GM19099 (cell line): Measurements from ENCODE around the gene RALB.

Experiments
- POLR2A ChIP-seq: IDR thresholded peaks from 3 replicates; pipeline ENCODE4 v1.6.1; 2011; ENCODE audit warnings: low read depth; ENCODE audit not compliant: insufficient read length; ENCODE audit errors: extremely low read depth

Gene RALB

DNA sequence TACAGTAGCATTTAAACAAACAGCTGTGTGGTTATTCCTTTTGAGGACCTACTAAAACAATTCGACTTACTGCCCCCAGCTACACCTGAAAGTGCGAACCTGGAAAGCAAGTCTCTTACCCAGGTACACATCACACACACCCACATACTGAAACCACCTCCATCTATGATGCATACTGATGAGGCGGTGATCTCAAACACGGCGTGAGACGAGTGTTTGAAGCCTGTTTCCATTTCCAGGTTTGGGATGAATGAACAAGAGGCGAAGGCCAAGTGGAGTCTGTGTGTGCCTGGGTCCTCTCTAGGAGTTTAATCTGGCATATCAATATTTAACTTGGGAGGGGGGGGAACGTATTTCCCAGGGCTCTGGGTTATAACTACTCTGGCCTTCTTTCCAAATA lies 31.0 kb upstream of the RALB start:
- no peak for TF ChIP-seq POLR2A

DNA sequence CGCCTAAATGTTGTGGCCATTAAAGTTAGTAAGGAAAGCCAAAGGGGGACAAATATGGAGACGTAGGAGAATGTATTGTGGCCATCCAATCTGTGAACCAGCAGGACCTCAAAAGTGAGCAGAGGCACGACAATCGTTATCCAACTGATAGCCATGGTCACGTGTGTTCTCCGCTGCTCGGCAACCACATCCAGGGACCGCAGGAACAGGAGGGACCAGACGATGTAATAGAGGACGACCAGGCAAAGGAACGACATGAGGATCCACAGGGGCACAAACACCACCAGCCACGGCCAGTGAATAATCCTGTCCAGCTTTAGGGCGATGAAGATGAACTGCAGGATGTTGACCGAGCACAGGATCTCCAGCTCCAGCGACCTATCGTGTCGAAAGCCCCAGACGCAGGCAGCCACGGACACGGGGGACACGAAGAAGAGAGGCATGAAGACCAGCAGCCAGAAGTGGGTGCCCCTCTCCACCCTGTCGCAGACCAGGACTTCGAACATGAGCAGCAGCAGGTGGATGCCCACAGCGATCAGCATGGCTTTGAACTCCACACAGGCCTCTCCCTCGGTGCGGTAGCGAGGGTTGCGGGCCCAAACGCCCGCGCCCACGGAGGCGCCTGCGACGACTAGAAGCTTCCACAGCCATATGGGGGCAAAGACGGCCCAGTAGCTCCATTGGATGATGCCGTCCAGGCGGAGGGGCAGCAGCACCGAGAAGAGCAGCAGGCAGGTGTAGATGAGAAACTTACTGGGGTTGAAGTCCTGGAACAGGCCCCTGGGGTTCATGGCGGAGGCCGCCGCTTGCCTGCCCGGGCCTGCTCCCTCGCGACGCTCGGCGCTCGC lies 30.2 kb upstream of the RALB start:
- no peak for TF ChIP-seq POLR2A

DNA sequence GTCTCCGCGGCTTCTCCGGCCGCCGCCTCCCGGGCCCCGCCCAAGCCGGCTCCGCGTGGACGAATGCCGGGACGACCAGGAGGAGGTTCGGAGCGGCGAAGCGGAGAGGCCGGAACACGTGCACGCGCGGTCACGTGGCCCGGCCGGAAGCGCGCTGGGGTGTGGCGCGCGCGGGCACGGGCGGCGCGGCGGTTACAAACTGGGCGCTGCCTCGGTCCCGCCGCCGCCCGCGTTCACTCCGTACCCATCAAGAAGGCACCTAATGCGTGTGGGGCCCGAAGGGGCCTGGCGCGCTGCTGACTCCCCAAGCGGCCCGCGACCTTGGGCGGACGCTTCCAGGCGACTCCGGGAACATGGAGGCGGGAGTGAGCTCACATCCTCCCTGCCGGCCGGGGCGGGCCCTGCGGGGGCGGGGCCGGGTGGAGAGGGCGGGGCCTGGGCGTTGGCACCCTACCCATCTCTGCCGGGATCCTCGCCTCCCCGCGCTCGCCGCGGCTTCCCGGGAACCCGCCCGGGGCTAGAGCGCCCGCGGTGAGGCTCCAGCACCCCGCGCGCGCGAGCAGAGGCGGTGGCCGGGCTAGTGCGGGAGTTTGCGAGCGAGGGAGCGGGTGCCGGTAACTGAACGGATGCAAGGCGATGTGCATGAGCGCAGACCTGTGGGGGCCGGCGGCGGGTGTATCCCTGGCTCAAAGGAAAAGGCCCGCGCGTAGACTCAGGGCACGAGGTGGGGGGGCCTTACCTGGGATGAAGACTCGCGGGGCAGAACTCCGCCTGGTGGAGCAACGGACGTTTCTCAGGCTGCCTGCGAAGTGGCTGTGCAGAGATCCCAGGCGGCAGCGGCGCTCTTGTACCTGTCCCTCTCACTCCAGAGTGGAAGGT lies 29.4 kb upstream of the RALB start, which contains the start of gene TMEM185B:
TMEM185B (minus strand) TSS at position 367 of the 879 bp plus-strand sequence. CDS start 424 bp downstream, outside the sequence.
- TF ChIP-seq POLR2A = peak; percentile 87

DNA sequence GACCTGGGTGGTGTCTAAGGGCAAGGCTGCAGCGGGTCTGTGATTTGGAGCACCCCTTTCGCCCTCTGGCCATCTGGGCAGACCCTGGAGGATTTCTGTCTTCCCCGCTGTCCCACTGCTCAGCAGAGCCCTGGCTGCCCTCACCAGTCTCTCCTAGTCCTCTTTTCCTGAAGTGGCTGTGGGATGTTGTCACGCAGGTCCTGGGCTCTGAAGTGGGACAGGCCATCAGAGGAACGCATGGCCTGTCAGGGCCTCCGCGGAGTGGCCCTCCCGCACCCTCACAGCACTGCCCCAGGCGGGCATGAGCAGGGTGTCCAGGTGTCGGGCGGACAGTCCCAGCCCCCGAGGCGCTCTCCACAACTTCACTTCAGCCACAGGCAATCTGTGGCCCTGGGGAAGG lies 28.4 kb upstream of the RALB start:
- no peak for TF ChIP-seq POLR2A

DNA sequence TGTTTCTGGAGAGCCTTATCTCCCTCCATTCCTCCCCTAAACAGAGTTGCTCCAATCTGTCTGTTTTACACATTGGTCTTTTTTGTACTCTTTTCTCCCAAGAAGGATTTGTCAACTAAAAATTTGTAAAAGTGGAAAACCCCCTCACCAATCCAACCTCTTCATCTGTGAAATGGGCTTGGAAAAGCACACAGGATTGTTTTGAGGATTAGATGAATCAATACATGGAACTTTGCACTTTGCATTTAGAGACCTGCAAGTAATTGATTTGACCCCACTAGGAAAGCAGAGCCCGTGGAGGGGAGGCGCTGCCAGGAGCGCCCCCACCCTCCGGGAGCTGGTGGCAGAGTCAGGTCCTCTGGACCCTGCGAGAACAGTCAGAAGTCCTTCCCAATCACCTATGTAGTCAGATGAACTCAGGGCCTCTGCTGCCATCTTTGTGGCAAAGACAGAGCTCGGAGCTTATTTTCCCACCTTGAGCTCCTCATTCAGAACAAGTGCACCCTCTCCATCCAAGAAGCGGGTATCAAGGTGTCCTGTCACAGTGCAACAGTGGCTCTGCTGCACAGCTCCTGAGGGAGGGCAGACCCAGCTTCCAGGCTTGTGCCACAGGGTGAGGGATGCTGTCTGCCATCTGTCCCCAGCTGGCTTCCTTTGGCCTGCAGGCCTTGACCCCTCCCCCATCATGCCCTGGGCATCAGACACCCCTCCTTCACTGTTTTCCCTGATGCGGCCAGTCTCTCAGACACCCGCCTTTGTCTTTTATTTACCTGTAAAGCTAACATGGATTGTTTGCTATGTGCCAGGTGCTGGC lies 27.7 kb upstream of the RALB start:
- TF ChIP-seq POLR2A = no peak

DNA sequence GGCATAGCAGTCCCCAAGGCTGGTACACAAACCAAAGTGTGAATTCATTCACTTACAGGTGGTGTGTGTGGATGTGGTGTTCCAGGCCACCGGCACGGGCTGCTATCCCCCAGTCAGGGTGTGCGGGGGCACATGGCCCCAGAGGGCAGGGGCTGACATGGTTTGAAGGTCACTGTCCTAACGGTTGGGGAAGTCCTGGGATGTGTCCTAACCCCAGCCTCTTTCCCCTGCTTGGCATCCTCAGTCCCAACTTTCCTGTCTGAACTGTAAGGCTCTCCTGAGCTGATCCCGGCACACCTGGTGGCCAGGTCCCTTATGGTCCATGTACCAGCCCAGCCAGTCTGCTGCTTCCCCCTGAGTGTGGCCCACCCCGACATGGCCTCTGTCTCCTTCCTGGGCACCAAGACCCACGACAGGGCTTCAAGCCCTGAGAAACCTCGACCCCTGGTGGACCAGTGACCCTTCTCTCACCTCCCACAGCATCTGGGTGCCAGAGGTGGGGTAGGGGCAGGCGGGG lies 27.0 kb upstream of the RALB start:
- TF ChIP-seq POLR2A = no peak

DNA sequence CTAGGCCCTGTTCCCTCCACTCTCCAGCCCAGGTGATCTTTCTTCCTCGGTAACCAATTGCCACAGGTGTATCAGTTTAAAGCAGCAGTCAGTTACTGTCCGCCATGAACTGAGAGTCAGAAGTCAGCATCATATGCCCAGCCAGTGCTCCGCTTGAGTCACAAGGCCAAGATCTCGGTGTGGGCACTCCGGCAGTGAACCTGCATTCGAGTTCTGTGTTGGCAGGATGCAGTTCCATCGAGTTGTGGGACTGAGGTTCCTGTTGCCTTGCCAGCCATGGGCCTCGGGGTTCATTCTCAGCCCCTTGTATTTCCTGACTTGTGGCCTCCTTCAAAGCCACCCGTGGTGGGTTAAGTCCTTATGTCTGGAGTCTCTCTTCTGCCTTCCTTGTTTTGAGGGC lies 26.3 kb upstream of the RALB start:
- no peak for TF ChIP-seq POLR2A

DNA sequence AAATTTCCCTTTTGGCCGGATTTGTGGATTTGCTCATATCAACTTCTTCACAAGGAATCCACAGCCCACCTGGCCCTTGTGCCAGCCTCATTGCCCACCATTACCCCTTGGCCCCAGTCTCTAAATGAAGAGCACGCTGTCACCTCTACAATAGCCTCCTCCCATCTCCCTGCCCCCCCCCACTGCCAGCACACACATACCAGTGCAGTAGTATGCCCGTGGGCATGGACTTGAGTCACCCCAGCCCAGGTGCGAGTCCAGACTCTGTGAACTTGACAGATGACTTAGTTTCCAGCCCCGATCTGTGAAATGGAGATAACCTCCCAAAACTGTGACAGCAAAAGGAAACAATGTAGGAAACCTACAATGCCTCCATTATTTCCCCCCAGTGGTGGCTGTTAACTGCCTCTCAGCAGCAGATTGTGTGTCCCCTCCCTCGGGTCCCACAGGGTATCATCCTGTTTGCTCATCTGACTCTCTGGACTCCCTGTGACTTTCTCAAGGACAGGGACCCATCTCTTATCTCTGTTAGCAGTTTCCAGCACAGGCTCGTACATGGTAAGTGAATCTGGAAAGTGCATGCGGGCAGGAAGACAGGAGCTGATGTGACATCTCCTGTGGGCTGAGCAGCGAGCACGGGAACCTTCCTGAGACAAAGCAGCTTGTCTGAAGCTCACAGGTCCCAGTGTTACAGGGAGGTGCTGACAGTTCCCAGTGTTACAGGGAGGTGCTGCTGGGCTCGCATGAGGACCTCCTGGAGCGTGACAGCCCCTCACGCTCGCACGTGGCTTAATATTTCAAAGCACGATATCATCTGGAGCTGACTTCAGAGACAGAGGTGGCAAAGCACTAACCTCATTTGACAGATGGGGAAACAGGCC lies 25.3 kb upstream of the RALB start:
- TF ChIP-seq POLR2A = no peak

DNA sequence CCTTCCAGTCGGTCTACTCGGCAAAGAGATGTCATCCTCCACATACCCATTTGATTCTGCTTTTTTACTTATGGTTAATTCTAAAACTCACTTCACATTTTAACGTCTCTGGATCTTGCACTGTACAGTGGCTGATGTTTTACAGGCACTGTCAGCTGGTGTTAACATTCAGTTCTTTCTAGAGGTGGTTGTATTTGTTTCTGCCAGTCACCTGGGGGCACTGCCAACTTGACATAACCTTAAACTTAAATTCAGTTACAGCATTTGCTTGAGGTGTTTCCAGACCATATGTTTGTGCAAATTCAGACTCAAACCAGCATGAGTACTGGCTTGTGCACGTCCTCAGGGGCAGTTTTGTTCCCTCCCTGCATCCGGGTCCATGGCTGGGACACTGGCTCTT lies 24.1 kb upstream of the RALB start:
- no peak for TF ChIP-seq POLR2A

DNA sequence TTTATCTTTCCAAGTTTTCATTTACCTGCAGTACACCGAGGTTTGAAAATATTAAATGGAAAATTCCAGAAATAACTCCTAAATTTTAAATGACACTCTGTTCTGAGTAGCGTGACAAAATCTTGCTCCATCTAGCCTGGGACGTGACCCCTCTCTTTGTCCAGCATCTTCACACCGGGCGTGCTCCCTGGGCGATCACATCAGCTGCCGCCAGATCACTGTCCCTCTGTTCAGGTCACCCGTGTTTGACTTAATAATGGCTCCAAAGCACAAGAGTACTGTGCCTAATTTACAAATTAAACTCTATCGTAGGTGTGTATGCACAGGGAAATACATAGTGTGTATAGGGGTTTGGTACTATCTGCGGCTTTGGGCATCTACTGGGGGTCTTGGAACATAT lies 23.3 kb upstream of the RALB start:
- no peak for TF ChIP-seq POLR2A

DNA sequence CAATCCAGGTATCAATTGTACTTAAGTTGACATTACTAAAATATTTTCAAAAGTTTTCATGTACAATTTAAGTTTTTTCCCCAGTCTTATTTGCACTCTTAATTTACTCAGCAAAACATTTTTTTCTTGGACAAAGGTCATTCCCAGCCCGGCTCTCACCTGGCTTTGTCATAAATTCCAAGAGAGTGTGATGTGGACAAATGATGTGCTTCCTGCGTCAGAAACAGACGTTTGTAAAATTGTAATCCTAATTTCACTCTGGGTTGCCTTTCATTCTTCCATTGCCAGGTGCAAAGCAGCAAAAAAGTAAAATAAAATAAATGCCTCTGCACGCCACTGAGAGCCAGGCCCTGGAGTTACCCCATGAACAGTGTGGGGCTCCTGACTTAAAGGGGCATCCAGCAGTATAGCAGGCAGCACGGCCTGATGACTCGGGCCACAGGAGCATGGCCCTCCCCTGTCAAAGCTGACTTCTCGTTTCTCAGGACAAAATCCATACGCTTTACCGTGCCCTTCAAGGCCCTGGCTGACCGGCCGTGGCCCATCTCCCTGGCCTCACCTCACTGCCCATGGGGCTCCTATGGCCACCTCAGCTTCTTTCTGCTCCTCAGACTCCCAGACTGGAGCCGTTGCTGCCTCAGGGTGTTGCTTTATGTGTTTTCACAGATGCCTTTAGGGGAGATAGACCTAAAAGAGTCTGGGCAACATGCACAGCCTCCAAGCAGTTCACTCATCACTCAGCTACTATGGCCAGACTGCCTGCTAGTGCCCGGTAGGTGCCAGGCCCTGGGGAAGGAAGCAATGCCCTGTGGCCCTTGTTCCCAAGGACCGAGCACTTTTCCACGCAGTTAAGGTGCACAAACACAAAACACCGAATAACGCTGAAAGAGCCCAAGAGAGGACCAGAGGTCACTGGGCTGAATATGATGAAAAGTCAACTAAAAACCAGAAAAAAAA lies 21.9 kb upstream of the RALB start:
- TF ChIP-seq POLR2A = no peak

DNA sequence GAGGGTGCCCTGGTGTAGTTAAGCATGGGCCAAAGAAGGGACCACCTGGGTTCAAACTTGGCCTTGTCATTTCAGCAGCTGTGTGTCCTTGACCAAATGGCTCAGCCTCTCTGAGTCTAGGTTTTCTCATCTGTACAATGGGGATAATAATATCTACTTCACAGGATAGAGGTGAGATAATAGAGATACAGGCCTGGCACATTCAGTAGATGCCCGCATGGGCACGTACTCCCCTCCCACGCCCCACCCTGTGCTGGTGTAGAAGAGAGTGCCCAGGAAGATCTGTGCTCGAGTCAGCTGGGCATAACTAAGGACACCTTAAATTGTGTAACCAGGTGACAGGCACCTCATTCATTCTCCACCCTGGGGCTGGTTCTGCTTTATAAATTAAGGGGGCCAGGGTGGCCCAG lies 21.1 kb upstream of the RALB start:
- no peak for TF ChIP-seq POLR2A
